Endothelial cell of umbilical vein (primary cell): ENCODE data around the gene COLQ.

ENCODE experiments used
- CTCF ChIP-seq, 2 donors: IDR thresholded peaks; 1 replicate in 1 of 2; 2 replicates in 1 of 2; pipeline ENCODE4 v1.5.1; 2011; ENCODE audit warnings: low read length in 2 of 2, mild to moderate bottlenecking in 2 of 2, moderate library complexity in 2 of 2, control low read depth in 1 of 2, inconsistent platforms in 1 of 2, low read depth in 1 of 2; ENCODE audit not compliant: insufficient read depth in 1 of 2; ENCODE audit errors: extremely low read depth in 1 of 2
- EZH2 ChIP-seq: IDR thresholded peaks from 2 replicates; pipeline ENCODE4 v1.6.1; 2012; ENCODE audit warnings: borderline replicate concordance, low read depth, mild to moderate bottlenecking, moderate library complexity, low read length, inconsistent platforms; ENCODE audit not compliant: severe bottlenecking
- FOS ChIP-seq: IDR thresholded peaks from 2 replicates; pipeline ENCODE4 v1.6.1; 2011; ENCODE audit warnings: mild to moderate bottlenecking, low read length, moderate library complexity, borderline replicate concordance; ENCODE audit not compliant: insufficient read depth
- GATA2 ChIP-seq: IDR thresholded peaks from 2 replicates; pipeline ENCODE4 v1.7.0; 2011; ENCODE audit warnings: low read depth, mild to moderate bottlenecking, moderate library complexity, mixed read lengths, low read length; ENCODE audit not compliant: insufficient read length, insufficient read depth
- POLR2A ChIP-seq: IDR thresholded peaks from 2 replicates; pipeline ENCODE4 v1.6.1; 2012; ENCODE audit warnings: low read depth, mild to moderate bottlenecking, control low read depth, low read length

GRCh38 chr3:15436246-15436645, 85.3 kb downstream of the COLQ start:
- no peak for TF ChIP-seq CTCF (IDR thresholded peaks at IDR 0.05; ENCODE audit: extremely low read depth in 1 of 2, insufficient read depth in 1 of 2, low read depth in 1 of 2, low read length in 2 of 2)
- no peak for TF ChIP-seq POLR2A
- no peak for TF ChIP-seq EZH2
- no peak for TF ChIP-seq FOS
- TF ChIP-seq GATA2, result no peak
